Measurements from ENCODE around the gene EIF4G1.

DNA sequence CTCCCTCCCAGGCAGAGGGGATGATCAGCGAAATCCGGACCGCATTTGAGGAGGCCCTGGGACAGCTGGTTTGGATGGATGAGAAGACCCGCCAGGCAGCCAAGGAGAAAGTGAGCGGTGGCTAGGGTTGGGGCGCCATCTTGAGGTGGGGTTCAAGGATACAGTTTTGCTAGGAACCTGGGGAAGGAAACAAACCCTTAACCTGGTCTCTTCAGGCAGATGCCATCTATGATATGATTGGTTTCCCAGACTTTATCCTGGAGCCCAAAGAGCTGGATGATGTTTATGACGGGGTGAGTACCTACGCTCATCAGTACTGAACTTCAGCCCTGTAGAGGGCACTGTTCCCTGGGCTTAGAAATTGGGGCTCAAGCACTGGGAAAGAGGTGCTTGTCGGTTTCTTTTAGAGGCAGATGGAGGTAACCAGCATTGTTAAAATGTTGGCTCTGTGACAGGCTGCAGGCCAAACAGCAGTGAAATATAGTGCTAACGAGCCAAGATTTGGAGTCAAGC is 24.9 kb upstream of the EIF4G1 start:
- TF ChIP-seq, protein P1, sequence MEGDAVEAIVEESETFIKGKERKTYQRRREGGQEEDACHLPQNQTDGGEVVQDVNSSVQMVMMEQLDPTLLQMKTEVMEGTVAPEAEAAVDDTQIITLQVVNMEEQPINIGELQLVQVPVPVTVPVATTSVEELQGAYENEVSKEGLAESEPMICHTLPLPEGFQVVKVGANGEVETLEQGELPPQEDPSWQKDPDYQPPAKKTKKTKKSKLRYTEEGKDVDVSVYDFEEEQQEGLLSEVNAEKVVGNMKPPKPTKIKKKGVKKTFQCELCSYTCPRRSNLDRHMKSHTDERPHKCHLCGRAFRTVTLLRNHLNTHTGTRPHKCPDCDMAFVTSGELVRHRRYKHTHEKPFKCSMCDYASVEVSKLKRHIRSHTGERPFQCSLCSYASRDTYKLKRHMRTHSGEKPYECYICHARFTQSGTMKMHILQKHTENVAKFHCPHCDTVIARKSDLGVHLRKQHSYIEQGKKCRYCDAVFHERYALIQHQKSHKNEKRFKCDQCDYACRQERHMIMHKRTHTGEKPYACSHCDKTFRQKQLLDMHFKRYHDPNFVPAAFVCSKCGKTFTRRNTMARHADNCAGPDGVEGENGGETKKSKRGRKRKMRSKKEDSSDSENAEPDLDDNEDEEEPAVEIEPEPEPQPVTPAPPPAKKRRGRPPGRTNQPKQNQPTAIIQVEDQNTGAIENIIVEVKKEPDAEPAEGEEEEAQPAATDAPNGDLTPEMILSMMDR (IDR thresholded peaks at IDR 0.05; ENCODE audit: low read depth, low read length, poor library complexity, severe bottlenecking) = peak; percentile 83
- no peak for TF ChIP-seq EZH2phosphoT487 (IDR thresholded peaks at IDR 0.05; ENCODE audit: borderline replicate concordance, low read length)
